ENCODE data around the gene FSTL4.

FSTL4 gene

GRCh38 chr5:133420440-133421301, 191.7 kb downstream of the FSTL4 start:
- peaks cover 0 to 4% (median 2%) of the 10 kb centered on the region in 5 experiments for H3K27me3 ChIP-seq (replicated peaks in 2 of 5; ENCODE audit: control insufficient read depth in 4 of 5, insufficient read depth in 5 of 5, low read length in 4 of 5)
- peaks cover 0 to 3% (median 0%) of the 10 kb centered on the region in 4 experiments for H3K4me1 ChIP-seq (ENCODE audit: control extremely low read depth in 1 of 4, control insufficient read depth in 4 of 4, insufficient read depth in 4 of 4, low read length in 3 of 4)
- H3K36me3 ChIP-seq (ENCODE audit: control insufficient read depth in 4 of 4, insufficient read depth in 4 of 4, low read length in 3 of 4) = no peaks in the 10 kb centered on the region
- H3K27ac ChIP-seq (ENCODE audit: insufficient read depth in 1 of 2, low read depth in 1 of 2, low read length in 2 of 2, poor library complexity in 1 of 2, severe bottlenecking in 2 of 2) = no peak overlapping the region
- ChIA-PET POLR2A (no interaction called here), CTCF (interaction anchor here (0.7 to 1.3 kb wide), 7 partner anchors 21 to 576 kb away, joined by 3 to 4 read pairs (median 3); partner anchors contain the start of gene FSTL4)
- no peak overlapping the region for H3K4me3 ChIP-seq (ENCODE audit: control insufficient read depth in 1 of 7, extremely low read depth in 1 of 7, insufficient read depth in 4 of 7, low read depth in 2 of 7, low read length in 6 of 7)
- WGBS (ENCODE audit: insufficient coverage) = 100% methylated on average over 4 of the region's 5 CpGs
- no peak for DNase-seq
- H3K9me3 ChIP-seq (ENCODE audit: control extremely low read depth in 1 of 5, control insufficient read depth in 4 of 5, insufficient read depth in 2 of 5, low read depth in 1 of 5, low read length in 4 of 5) = no peaks in the 10 kb centered on the region

- Histone ChIP-seq H3K27ac (ENCODE audit: insufficient read depth in 1 of 2, low read depth in 1 of 2, low read length in 2 of 2, poor library complexity in 1 of 2, severe bottlenecking in 2 of 2) (no peak overlapping the region), H3K4me3 (ENCODE audit: control insufficient read depth in 1 of 7, extremely low read depth in 1 of 7, insufficient read depth in 4 of 7, low read depth in 2 of 7, low read length in 6 of 7) (no peak overlapping the region), H3K9me3 (ENCODE audit: control extremely low read depth in 1 of 5, control insufficient read depth in 4 of 5, insufficient read depth in 2 of 5, low read depth in 1 of 5, low read length in 4 of 5) (no peaks in the 10 kb centered on the region), H3K4me1 (ENCODE audit: control extremely low read depth in 1 of 4, control insufficient read depth in 4 of 4, insufficient read depth in 4 of 4, low read length in 3 of 4) (no peaks in the 10 kb centered on the region), H3K27me3 (replicated peaks in 2 of 5; ENCODE audit: control insufficient read depth in 4 of 5, insufficient read depth in 5 of 5, low read length in 4 of 5) (peaks cover 0 to 8% (median 3%) of the 10 kb centered on the region in 5 experiments), H3K36me3 (ENCODE audit: control insufficient read depth in 4 of 4, insufficient read depth in 4 of 4, low read length in 3 of 4) (no peaks in the 10 kb centered on the region)
- no peak for DNase-seq
- CTCF ChIA-PET = interaction anchor here (1.0 to 1.2 kb wide), 4 partner anchors 8 to 44 kb away, joined by 3 to 5 read pairs (median 3); no protein-coding TSS in a partner anchor
- POLR2A ChIA-PET = no interaction called here
- no CpG with 5 or more reads among the region's 5 CpGs for WGBS (ENCODE audit: insufficient coverage)
Measured at GRCh38 chr5:133415906-133416305, 196.4 kb downstream of the FSTL4 start.

GRCh38 chr5:133415506-133415905, 196.8 kb downstream of the FSTL4 start:
- Histone ChIP-seq H3K9me3 (ENCODE audit: control extremely low read depth in 1 of 5, control insufficient read depth in 4 of 5, insufficient read depth in 2 of 5, low read depth in 1 of 5, low read length in 4 of 5) (no peaks in the 10 kb centered on the region), H3K27me3 (replicated peaks in 2 of 5; ENCODE audit: control insufficient read depth in 4 of 5, insufficient read depth in 5 of 5, low read length in 4 of 5) (peaks cover 0 to 11% (median 3%) of the 10 kb centered on the region in 5 experiments), H3K36me3 (ENCODE audit: control insufficient read depth in 4 of 4, insufficient read depth in 4 of 4, low read length in 3 of 4) (no peaks in the 10 kb centered on the region), H3K4me3 (ENCODE audit: control insufficient read depth in 1 of 7, extremely low read depth in 1 of 7, insufficient read depth in 4 of 7, low read depth in 2 of 7, low read length in 6 of 7) (no peak overlapping the region), H3K27ac (ENCODE audit: insufficient read depth in 1 of 2, low read depth in 1 of 2, low read length in 2 of 2, poor library complexity in 1 of 2, severe bottlenecking in 2 of 2) (no peak overlapping the region), H3K4me1 (ENCODE audit: control extremely low read depth in 1 of 4, control insufficient read depth in 4 of 4, insufficient read depth in 4 of 4, low read length in 3 of 4) (no peaks in the 10 kb centered on the region)
- WGBS (ENCODE audit: insufficient coverage) = 90% methylated on average over 3 of the region's 5 CpGs
- CTCF ChIA-PET = interaction anchor here (1.0 to 1.2 kb wide), 4 partner anchors 9 to 45 kb away, joined by 3 to 5 read pairs (median 3); no protein-coding TSS in a partner anchor
- POLR2A ChIA-PET = no interaction called here
- DNase-seq = no peak

- no CpG with 5 or more reads among the region's 2 CpGs for WGBS (ENCODE audit: insufficient coverage)
- H3K36me3 ChIP-seq (ENCODE audit: control insufficient read depth in 4 of 4, insufficient read depth in 4 of 4, low read length in 3 of 4) = no peaks in the 10 kb centered on the region
- no peaks in the 10 kb centered on the region for H3K9me3 ChIP-seq (ENCODE audit: control extremely low read depth in 1 of 5, control insufficient read depth in 4 of 5, insufficient read depth in 2 of 5, low read depth in 1 of 5, low read length in 4 of 5)
- H3K4me1 ChIP-seq (ENCODE audit: control extremely low read depth in 1 of 4, control insufficient read depth in 4 of 4, insufficient read depth in 4 of 4, low read length in 3 of 4) = no peaks in the 10 kb centered on the region
- no peak overlapping the region for H3K4me3 ChIP-seq (ENCODE audit: control insufficient read depth in 1 of 7, extremely low read depth in 1 of 7, insufficient read depth in 4 of 7, low read depth in 2 of 7, low read length in 6 of 7)
- peaks cover 0 to 11% (median 3%) of the 10 kb centered on the region in 5 experiments for H3K27me3 ChIP-seq (replicated peaks in 2 of 5; ENCODE audit: control insufficient read depth in 4 of 5, insufficient read depth in 5 of 5, low read length in 4 of 5)
- ChIA-PET POLR2A (no interaction called here), CTCF (no interaction called here)
- H3K27ac ChIP-seq (ENCODE audit: insufficient read depth in 1 of 2, low read depth in 1 of 2, low read length in 2 of 2, poor library complexity in 1 of 2, severe bottlenecking in 2 of 2) = no peak overlapping the region
- no peak for DNase-seq
Measured at GRCh38 chr5:133412661-133413060, 199.7 kb downstream of the FSTL4 start.

- ChIA-PET POLR2A (no interaction called here), CTCF (interaction anchor here (0.8 to 2.1 kb wide), 2 partner anchors 13 to 267 kb away, joined by 3 to 7 read pairs; no protein-coding TSS in a partner anchor)
- DNase-seq = no peak
- H3K4me1 ChIP-seq (ENCODE audit: control extremely low read depth in 1 of 4, control insufficient read depth in 4 of 4, insufficient read depth in 4 of 4, low read length in 3 of 4) = no peaks in the 10 kb centered on the region
- no peaks in the 10 kb centered on the region for H3K9me3 ChIP-seq (ENCODE audit: control extremely low read depth in 1 of 5, control insufficient read depth in 4 of 5, insufficient read depth in 2 of 5, low read depth in 1 of 5, low read length in 4 of 5)
- H3K27me3 ChIP-seq (replicated peaks in 2 of 5; ENCODE audit: control insufficient read depth in 4 of 5, insufficient read depth in 5 of 5, low read length in 4 of 5) = peaks cover 0 to 11% (median 3%) of the 10 kb centered on the region in 5 experiments
- H3K36me3 ChIP-seq (ENCODE audit: control insufficient read depth in 4 of 4, insufficient read depth in 4 of 4, low read length in 3 of 4) = no peaks in the 10 kb centered on the region
- no peak overlapping the region for H3K4me3 ChIP-seq (ENCODE audit: control insufficient read depth in 1 of 7, extremely low read depth in 1 of 7, insufficient read depth in 4 of 7, low read depth in 2 of 7, low read length in 6 of 7)
- H3K27ac ChIP-seq (ENCODE audit: insufficient read depth in 1 of 2, low read depth in 1 of 2, low read length in 2 of 2, poor library complexity in 1 of 2, severe bottlenecking in 2 of 2) = no peak overlapping the region
- WGBS (ENCODE audit: insufficient coverage) = 89% methylated on average over 12 of the region's 12 CpGs
Measured at GRCh38 chr5:133410335-133410828, 202.0 kb downstream of the FSTL4 start.

- CTCF ChIA-PET = interaction anchor here (2.1 kb wide), 1 partner anchor 15 kb away, joined by 7 read pairs; no protein-coding TSS in a partner anchor
- no peak overlapping the region for H3K27ac ChIP-seq (ENCODE audit: insufficient read depth in 1 of 2, low read depth in 1 of 2, low read length in 2 of 2, poor library complexity in 1 of 2, severe bottlenecking in 2 of 2)
Measured at GRCh38 chr5:133409210-133409674, 203.1 kb downstream of the FSTL4 start.

GRCh38 chr5:133408322-133408721, 204.0 kb downstream of the FSTL4 start:
- no peaks in the 10 kb centered on the region for H3K36me3 ChIP-seq (ENCODE audit: control insufficient read depth in 4 of 4, insufficient read depth in 4 of 4, low read length in 3 of 4)
- no peak overlapping the region for H3K27ac ChIP-seq (ENCODE audit: insufficient read depth in 1 of 2, low read depth in 1 of 2, low read length in 2 of 2, poor library complexity in 1 of 2, severe bottlenecking in 2 of 2)
- no peak overlapping the region for H3K4me3 ChIP-seq (ENCODE audit: control insufficient read depth in 1 of 7, extremely low read depth in 1 of 7, insufficient read depth in 4 of 7, low read depth in 2 of 7, low read length in 6 of 7)
- 100% methylated on average over 2 of the region's 8 CpGs for WGBS (ENCODE audit: insufficient coverage)
- no peak for DNase-seq
- H3K9me3 ChIP-seq (ENCODE audit: control extremely low read depth in 1 of 5, control insufficient read depth in 4 of 5, insufficient read depth in 2 of 5, low read depth in 1 of 5, low read length in 4 of 5) = no peaks in the 10 kb centered on the region
- POLR2A ChIA-PET = interaction anchor here (0.7 kb wide), 1 partner anchor 330 kb away, joined by 3 read pairs; no protein-coding TSS in a partner anchor
- peaks cover 0 to 6% (median 2%) of the 10 kb centered on the region in 5 experiments for H3K27me3 ChIP-seq (replicated peaks in 2 of 5; ENCODE audit: control insufficient read depth in 4 of 5, insufficient read depth in 5 of 5, low read length in 4 of 5)
- no peaks in the 10 kb centered on the region for H3K4me1 ChIP-seq (ENCODE audit: control extremely low read depth in 1 of 4, control insufficient read depth in 4 of 4, insufficient read depth in 4 of 4, low read length in 3 of 4)
- CTCF ChIA-PET = no interaction called here

More at GRCh38 chr5:133409210-133409674, 203.1 kb downstream of the FSTL4 start:
- H3K4me3 ChIP-seq (ENCODE audit: control insufficient read depth in 1 of 7, extremely low read depth in 1 of 7, insufficient read depth in 4 of 7, low read depth in 2 of 7, low read length in 6 of 7) = no peak overlapping the region
- DNase-seq = no peak
- H3K27me3 ChIP-seq (replicated peaks in 2 of 5; ENCODE audit: control insufficient read depth in 4 of 5, insufficient read depth in 5 of 5, low read length in 4 of 5) = peaks cover 0 to 6% (median 3%) of the 10 kb centered on the region in 5 experiments
- H3K9me3 ChIP-seq (ENCODE audit: control extremely low read depth in 1 of 5, control insufficient read depth in 4 of 5, insufficient read depth in 2 of 5, low read depth in 1 of 5, low read length in 4 of 5) = no peaks in the 10 kb centered on the region
- POLR2A ChIA-PET = interaction anchor here (0.6 kb wide), 1 partner anchor 111 kb away, joined by 3 read pairs; no protein-coding TSS in a partner anchor
- WGBS (ENCODE audit: insufficient coverage) = 91% methylated on average over 6 of the region's 6 CpGs
- no peaks in the 10 kb centered on the region for H3K36me3 ChIP-seq (ENCODE audit: control insufficient read depth in 4 of 4, insufficient read depth in 4 of 4, low read length in 3 of 4)
- H3K4me1 ChIP-seq (ENCODE audit: control extremely low read depth in 1 of 4, control insufficient read depth in 4 of 4, insufficient read depth in 4 of 4, low read length in 3 of 4) = no peaks in the 10 kb centered on the region

Measured in common myeloid progenitor, CD34-positive (primary cell).